ENCODE data around the gene SLC24A1. TPM values are rescaled to one million over a fixed set of nuclear protein-coding genes. Genes with fewer than 3 reads are reported as not detected.
A peak's percentile ranks its signal among the peaks of the same experiment; 100 is the strongest.

Gene SLC24A1
- total and polyA plus RNA-seq, 2 of the 13 experiments (the other 11 are each of a cell fraction or from before 2014, with no cell fraction given): 5.9 to 8.3 TPM

GRCh38 chr15:65610871-65611718, 10.6 kb upstream of the SLC24A1 start, which contains the start of gene INTS14 (continued):
- TF ChIP-seq ZNF574 (CRISPR knock-in tag; IDR thresholded peaks at IDR 0.05) (peak; percentile 96), PRDM15 (CRISPR knock-in tag; IDR thresholded peaks at IDR 0.05) (no peak), ZNF720 (CRISPR knock-in tag; IDR thresholded peaks at IDR 0.05) (peak; percentile 87; the same call in 1 of the 2 replicates), FOSL1 (CRISPR knock-in tag; IDR thresholded peaks at IDR 0.05; ENCODE audit: borderline replicate concordance) (no peak), ZUFSP (CRISPR knock-in tag; IDR thresholded peaks at IDR 0.05; ENCODE audit: borderline replicate concordance) (no peak), ZNF44 (CRISPR knock-in tag; IDR thresholded peaks at IDR 0.05) (no peak), ARNT2 (CRISPR knock-in tag; IDR thresholded peaks at IDR 0.05; ENCODE audit: low read depth) (peak; percentile 82; the same call in 1 of the 2 replicates), PBX2 (CRISPR knock-in tag; IDR thresholded peaks at IDR 0.05) (no peak), ZNF816 (CRISPR knock-in tag; IDR thresholded peaks at IDR 0.05; ENCODE audit: borderline replicate concordance) (peak; percentile 90), BRCA1 (CRISPR knock-in tag; IDR thresholded peaks at IDR 0.05) (peak; percentile 63; the same call in 1 of the 2 replicates), ZNF558 (CRISPR knock-in tag; IDR thresholded peaks at IDR 0.05; ENCODE audit: borderline replicate concordance) (peak; percentile 20; the same call in 1 of the 2 replicates), POLR2A (IDR thresholded peaks at IDR 0.05; ENCODE audit: insufficient read depth in 1 of 2, low read depth in 2 of 2, low read length in 2 of 2) (peak; percentile 87 to 91), TEF (CRISPR knock-in tag; IDR thresholded peaks at IDR 0.05) (peak; percentile 35; the same call in 1 of the 2 replicates)
- TF ChIP-seq, protein P1, sequence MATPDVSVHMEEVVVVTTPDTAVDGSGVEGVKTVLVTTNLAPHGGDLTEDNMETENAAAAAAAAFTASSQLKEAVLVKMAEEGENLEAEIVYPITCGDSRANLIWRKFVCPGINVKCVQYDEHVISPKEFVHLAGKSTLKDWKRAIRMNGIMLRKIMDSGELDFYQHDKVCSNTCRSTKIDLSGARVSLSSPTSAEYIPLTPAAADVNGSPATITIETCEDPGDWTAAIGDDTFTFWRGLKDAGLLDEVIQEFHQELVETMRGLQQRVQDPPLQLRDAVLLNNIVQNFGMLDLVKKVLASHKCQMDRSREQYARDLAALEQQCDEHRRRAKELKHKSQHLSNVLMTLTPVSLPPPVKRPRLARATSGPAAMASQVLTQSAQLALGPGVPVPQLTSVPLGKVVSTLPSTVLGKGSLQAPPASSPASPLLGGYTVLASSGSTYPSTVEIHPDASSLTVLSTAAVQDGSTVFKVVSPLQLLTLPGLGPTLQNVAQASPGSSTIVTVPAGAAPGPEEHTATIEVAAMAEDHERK (CRISPR knock-in tag; IDR thresholded peaks at IDR 0.05; ENCODE audit: low read depth): 0 out of 2 replicates have a peak, but pooled peaks have one; percentile 55
